Trophoblast cell (in vitro differentiated cells and primary cell): ENCODE results near the gene HOXD11.

ENCODE experiments used
- DNase-seq, 2 donors: peaks; one replicate each; pipeline ENCODE4 v3.0.0-alpha.2; 2016
- H2AFZ ChIP-seq: 2 replicates; pipeline ENCODE4 v1.6.1; 2013; ENCODE audit warnings: low read length, moderate library complexity, mild to moderate bottlenecking; ENCODE audit not compliant: insufficient read depth, poor library complexity
- H2AK5ac ChIP-seq: 2 replicates; pipeline ENCODE4 v1.6.1; 2013; ENCODE audit warnings: mild to moderate bottlenecking, low read length
- H2BK120ac ChIP-seq: 2 replicates; pipeline ENCODE4 v1.6.1; 2013; ENCODE audit warnings: low read length, mild to moderate bottlenecking, moderate library complexity; ENCODE audit not compliant: insufficient read depth, poor library complexity
- H2BK12ac ChIP-seq: 2 replicates; pipeline ENCODE4 v1.6.1; 2013; ENCODE audit warnings: mild to moderate bottlenecking, low read length, moderate library complexity
- H2BK5ac ChIP-seq: 2 replicates; pipeline ENCODE4 v1.6.1; 2013; ENCODE audit warnings: low read length, low read depth, moderate library complexity, mild to moderate bottlenecking; ENCODE audit not compliant: poor library complexity
- H3K14ac ChIP-seq: 2 replicates; pipeline ENCODE4 v1.6.1; 2013; ENCODE audit warnings: mild to moderate bottlenecking, low read length
- H3K18ac ChIP-seq: 2 replicates; pipeline ENCODE4 v1.6.1; 2013; ENCODE audit warnings: mild to moderate bottlenecking, low read length
- H3K23ac ChIP-seq: 2 replicates; pipeline ENCODE4 v1.6.1; 2013; ENCODE audit warnings: low read length
- H3K27ac ChIP-seq: 2 replicates; pipeline ENCODE4 v1.5.1; 2013; ENCODE audit warnings: low read depth, mild to moderate bottlenecking, inconsistent platforms, low read length, moderate library complexity
- H3K27me3 ChIP-seq: 2 replicates; pipeline ENCODE4 v1.6.1; 2013; ENCODE audit warnings: inconsistent platforms, mild to moderate bottlenecking, low read length, moderate library complexity; ENCODE audit not compliant: insufficient read depth
- H3K36me3 ChIP-seq, 2 experiments: 1 replicate in 1 of 2; 2 replicates in 1 of 2; pipeline ENCODE4 v1.6.1; 2013; ENCODE audit warnings: low read length in 2 of 2, mild to moderate bottlenecking in 2 of 2, moderate library complexity in 1 of 2; ENCODE audit not compliant: insufficient read depth in 2 of 2, control insufficient read depth in 1 of 2
- H3K4ac ChIP-seq: 2 replicates; pipeline ENCODE4 v1.6.1; 2013; ENCODE audit warnings: low read depth, mild to moderate bottlenecking, low read length, moderate library complexity
- H3K4me1 ChIP-seq, 2 experiments: 1 replicate in 1 of 2; 2 replicates in 1 of 2; pipeline ENCODE4 v1.6.1; 2013; ENCODE audit warnings: low read length in 2 of 2, mild to moderate bottlenecking in 2 of 2, moderate library complexity in 1 of 2; ENCODE audit not compliant: insufficient read depth in 2 of 2, control insufficient read depth in 1 of 2
- H3K4me2 ChIP-seq: 2 replicates; pipeline ENCODE4 v1.6.1; 2013; ENCODE audit warnings: inconsistent platforms, mild to moderate bottlenecking, low read length, moderate library complexity
- H3K4me3 ChIP-seq: 2 replicates; pipeline ENCODE4 v1.5.1; 2013; ENCODE audit warnings: mild to moderate bottlenecking, low read depth, low read length, inconsistent platforms
- H3K79me1 ChIP-seq: one replicate; pipeline ENCODE4 v1.6.1; 2013; ENCODE audit warnings: low read length
- H3K79me2 ChIP-seq: 2 replicates; pipeline ENCODE4 v1.6.1; 2013; ENCODE audit warnings: low read length, mild to moderate bottlenecking; ENCODE audit not compliant: control insufficient read depth, insufficient read depth, poor library complexity
- H3K9ac ChIP-seq: 2 replicates; pipeline ENCODE4 v1.6.1; 2013; ENCODE audit warnings: mild to moderate bottlenecking, low read length
- H3K9me3 ChIP-seq: 2 replicates; pipeline ENCODE4 v1.6.1; 2013; ENCODE audit warnings: low read depth, mild to moderate bottlenecking, control low read depth, inconsistent platforms, low read length; ENCODE audit not compliant: insufficient read depth
- H4K12ac ChIP-seq: 2 replicates; pipeline ENCODE4 v1.6.1; 2013; ENCODE audit warnings: low read depth, mild to moderate bottlenecking, low read length, moderate library complexity
- H4K8ac ChIP-seq: 2 replicates; pipeline ENCODE4 v1.6.1; 2013; ENCODE audit warnings: low read depth, mild to moderate bottlenecking, low read length, moderate library complexity
- H4K91ac ChIP-seq: one replicate; pipeline ENCODE4 v1.6.1; 2013; ENCODE audit warnings: low read depth, mild to moderate bottlenecking, low read length, moderate library complexity
- WGBS: extraction: QIAGEN DNeasy Blood & Tissue Kit; methylation state at CpG from one replicate; pipeline ENCODE4 v1.1.7; 2013; ENCODE audit warnings: missing lambda C conversion rate; ENCODE audit not compliant: insufficient read length, insufficient coverage; ENCODE audit errors: extremely low coverage; 5-methylcytosine and 5-hydroxymethylcytosine counted together

Gene HOXD11

DNA sequence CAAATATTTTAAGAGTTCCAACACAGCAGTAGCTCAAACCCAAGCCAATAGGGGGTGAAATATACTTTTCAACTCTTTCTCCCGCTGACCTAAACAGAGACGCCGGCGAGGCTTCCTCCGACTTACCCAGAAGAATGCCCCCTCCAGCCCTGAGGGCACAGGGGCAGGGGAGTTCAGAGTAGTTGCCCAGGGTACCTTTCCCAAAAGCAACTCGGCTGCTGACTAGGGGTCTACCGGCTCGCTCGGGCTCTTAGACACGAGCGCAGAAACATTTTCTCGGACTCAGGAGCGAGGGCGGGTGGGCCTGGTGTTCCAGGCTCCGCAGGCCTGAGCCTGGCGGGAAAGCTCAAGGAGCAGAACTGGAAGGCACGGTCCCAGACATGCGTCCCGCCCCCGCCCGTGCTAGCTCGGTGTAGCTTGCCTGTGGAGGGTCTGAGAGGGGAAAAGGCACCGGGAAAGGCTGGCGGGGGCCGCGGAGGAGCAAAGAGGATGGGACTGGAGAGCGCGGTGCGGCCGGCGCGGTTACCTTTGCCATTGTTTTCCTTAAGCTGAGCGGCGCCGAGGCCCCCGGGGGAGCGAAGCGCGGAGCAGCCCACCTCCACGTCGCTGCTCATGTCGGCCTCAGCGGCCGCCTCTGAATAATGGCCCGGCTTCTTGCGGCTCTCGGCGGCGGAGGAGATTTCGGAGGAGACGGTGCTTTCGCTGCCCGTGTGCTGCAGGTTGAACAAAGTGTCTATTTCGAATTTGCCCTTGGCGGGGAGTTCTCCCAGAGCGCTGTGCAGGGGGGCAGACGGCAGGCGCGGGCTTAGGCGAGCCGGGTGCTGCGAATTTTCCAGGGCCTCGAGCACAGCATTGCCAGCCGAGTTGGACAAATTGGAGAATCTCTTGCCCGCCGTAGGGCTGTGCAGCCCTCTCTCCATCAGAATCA lies 24.0 kb upstream of the HOXD11 start:
- peaks cover 89% of the 10 kb centered on the region for H3K27me3 ChIP-seq
- no peak overlapping the region for H3K4ac ChIP-seq
- WGBS, result no CpG with 5 or more reads among the region's 66 CpGs
- H3K23ac ChIP-seq, result no peak overlapping the region
- H3K36me3 ChIP-seq, result no peaks in the 10 kb centered on the region
- H2AK5ac ChIP-seq, result no peak overlapping the region
- peaks cover 12% of the 10 kb centered on the region for H3K9me3 ChIP-seq
- no peak overlapping the region for H3K14ac ChIP-seq
- no peak overlapping the region for H2BK120ac ChIP-seq
- peak overlapping the region; percentile 30 for H2AFZ ChIP-seq
- no peak overlapping the region for H2BK12ac ChIP-seq
- peaks cover 1% of the 10 kb centered on the region for H3K79me1 ChIP-seq
- no peak overlapping the region for H3K4me3 ChIP-seq
- H3K79me2 ChIP-seq, result peaks cover 2% of the 10 kb centered on the region
- H3K4me1 ChIP-seq, result peaks cover 23 to 26% of the 10 kb centered on the region in 2 experiments
- H3K9ac ChIP-seq, result no peak overlapping the region
- no peak overlapping the region for H4K91ac ChIP-seq
- no peak overlapping the region for H3K27ac ChIP-seq
- DNase-seq, result no peak
- no peak overlapping the region for H4K8ac ChIP-seq
- no peak overlapping the region for H3K18ac ChIP-seq
- H3K4me2 ChIP-seq, result peak overlapping the region; percentile 51
- H4K12ac ChIP-seq, result no peak overlapping the region
- no peak overlapping the region for H2BK5ac ChIP-seq

DNA sequence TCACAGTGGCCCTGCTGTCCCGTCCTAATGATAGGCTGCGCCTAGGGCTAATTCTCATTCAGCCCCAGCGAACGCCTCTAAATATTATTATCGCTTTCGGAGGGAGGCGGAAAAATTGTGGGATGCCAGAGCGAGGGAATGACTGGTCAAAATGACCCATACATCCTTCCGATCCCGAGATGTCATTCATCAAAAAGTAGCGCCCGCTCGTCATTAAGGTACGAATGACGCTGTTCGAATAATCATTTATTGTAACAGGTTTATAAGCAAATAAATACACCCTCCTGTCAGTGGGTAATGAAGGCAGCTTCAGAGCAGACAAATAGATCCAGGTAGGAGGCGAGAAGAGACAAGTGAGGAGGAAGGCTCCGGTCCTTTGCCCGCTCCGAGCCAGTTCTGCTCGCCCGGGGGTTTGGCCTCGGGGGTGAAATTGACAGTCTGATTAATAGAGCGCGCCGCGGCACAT lies 23.3 kb upstream of the HOXD11 start, which contains the start of gene EVX2:
EVX2 (minus strand) TSS at position 167 of the 466 bp plus-strand sequence. CDS start 186 bp downstream, outside the sequence.
- no peak within 1 kb of the TSS for H4K91ac ChIP-seq

DNA sequence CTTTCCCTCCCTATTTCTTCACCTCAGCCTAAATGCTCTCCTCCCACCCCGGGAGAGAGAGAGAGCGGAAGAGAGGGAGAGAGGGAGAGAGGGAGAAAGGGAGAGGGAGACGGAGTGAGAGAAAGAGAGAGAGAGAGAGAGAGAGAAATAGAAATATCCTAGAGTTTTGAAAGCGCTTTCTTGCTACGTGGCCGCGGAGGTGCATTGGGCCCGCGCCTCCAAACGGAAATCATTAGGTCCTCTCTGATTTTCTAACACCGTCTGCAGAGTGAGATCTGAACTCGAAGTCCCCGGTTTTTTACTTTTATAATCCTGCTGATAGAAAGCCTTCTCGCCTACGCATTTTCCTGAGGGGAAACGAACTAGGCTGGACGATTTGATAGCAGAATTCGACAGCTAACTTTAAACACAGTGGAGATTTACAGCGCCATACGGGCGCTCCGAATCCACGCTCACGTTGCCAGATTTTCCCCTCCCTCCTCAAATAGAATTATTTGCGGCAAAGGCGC lies 22.4 kb upstream of the HOXD11 start:
- Histone ChIP-seq H3K4ac (no peak overlapping the region), H3K4me2 (peak overlapping the region; percentile 14), H3K14ac (no peak overlapping the region), H3K18ac (no peak overlapping the region), H4K91ac (no peak overlapping the region), H2BK120ac (no peak overlapping the region), H3K9me3 (peaks cover 12% of the 10 kb centered on the region), H4K12ac (no peak overlapping the region), H4K8ac (no peak overlapping the region), H3K79me1 (no peaks in the 10 kb centered on the region), H3K27ac (no peak overlapping the region), H3K36me3 (no peaks in the 10 kb centered on the region), H3K27me3 (peaks cover 92% of the 10 kb centered on the region), H2AFZ (no peak overlapping the region), H3K9ac (no peak overlapping the region), H2AK5ac (no peak overlapping the region), H2BK12ac (no peak overlapping the region), H3K23ac (no peak overlapping the region), H3K4me3 (no peak overlapping the region), H3K79me2 (peaks cover 2% of the 10 kb centered on the region), H2BK5ac (no peak overlapping the region), H3K4me1 (peaks cover 20 to 24% of the 10 kb centered on the region in 2 experiments)
- no peak for DNase-seq
- no CpG with 5 or more reads among the region's 26 CpGs for WGBS

More for the DNA sequence above, 23.3 kb upstream of the HOXD11 start, which contains the start of gene EVX2:
- H3K79me2 ChIP-seq, result peaks cover 2% of the 10 kb centered on the region
- H3K23ac ChIP-seq, result no peak within 1 kb of the TSS
- peaks cover 90% of the 10 kb centered on the region for H3K27me3 ChIP-seq
- peaks cover 12% of the 10 kb centered on the region for H3K9me3 ChIP-seq
- no peak within 1 kb of the TSS for H3K27ac ChIP-seq
- no peak within 1 kb of the TSS for H3K18ac ChIP-seq
- H3K9ac ChIP-seq, result no peak within 1 kb of the TSS
- H2BK12ac ChIP-seq, result no peak within 1 kb of the TSS
- peaks cover 25 to 27% of the 10 kb centered on the region in 2 experiments for H3K4me1 ChIP-seq
- H2AFZ ChIP-seq, result peak within 1 kb of the TSS; percentile 30
- H3K14ac ChIP-seq, result no peak within 1 kb of the TSS
- no peaks in the 10 kb centered on the region for H3K36me3 ChIP-seq
- peaks cover 1% of the 10 kb centered on the region for H3K79me1 ChIP-seq
- H4K12ac ChIP-seq, result no peak within 1 kb of the TSS
- H4K8ac ChIP-seq, result no peak within 1 kb of the TSS
- no peak within 1 kb of the TSS for H2BK5ac ChIP-seq
- H2BK120ac ChIP-seq, result no peak within 1 kb of the TSS
- peak within 1 kb of the TSS; percentile 51 for H3K4me2 ChIP-seq
- no peak within 1 kb of the TSS for H3K4ac ChIP-seq
- WGBS, result no CpG with 5 or more reads among the region's 27 CpGs
- H3K4me3 ChIP-seq, result no peak within 1 kb of the TSS
- H2AK5ac ChIP-seq, result no peak within 1 kb of the TSS
- DNase-seq, result no peak

DNA sequence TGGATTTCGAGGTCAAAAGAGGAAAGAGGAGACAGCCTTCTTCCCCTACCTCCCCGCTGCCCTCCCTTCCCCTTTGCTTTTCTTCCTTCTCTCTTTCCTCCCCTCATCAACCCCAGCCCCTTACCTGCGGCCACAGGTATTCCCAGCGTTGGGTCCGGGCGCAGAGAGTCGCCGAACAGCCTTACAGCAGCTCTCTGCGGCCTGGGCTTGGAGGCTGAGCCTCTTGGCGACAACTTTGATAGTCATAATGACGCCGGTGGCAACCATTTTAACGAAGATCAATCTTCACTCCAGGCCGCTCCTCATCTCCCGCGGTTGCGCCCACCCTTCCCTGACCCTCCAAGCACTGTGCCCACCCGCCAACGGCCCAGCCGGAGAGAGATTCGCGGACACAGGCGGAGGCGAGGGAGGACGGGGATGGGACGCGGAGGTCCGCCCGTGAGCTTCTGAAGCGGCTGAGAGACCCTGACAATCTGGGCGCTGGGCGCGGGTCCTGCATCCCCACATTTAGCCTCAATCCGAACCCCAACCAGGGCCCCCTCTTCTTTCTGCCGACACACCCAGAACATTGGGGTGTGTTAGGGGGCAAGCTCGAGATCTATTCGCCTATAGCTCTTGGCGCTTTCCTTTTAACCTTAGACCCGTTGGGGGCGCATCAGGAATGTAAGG lies 21.8 kb upstream of the HOXD11 start:
- Histone ChIP-seq H4K91ac (no peak overlapping the region), H2BK5ac (no peak overlapping the region), H3K36me3 (no peaks in the 10 kb centered on the region), H3K9me3 (peaks cover 12% of the 10 kb centered on the region), H2BK12ac (no peak overlapping the region), H3K9ac (no peak overlapping the region), H3K4ac (no peak overlapping the region), H3K14ac (no peak overlapping the region), H2AK5ac (no peak overlapping the region), H3K79me1 (no peaks in the 10 kb centered on the region), H3K4me2 (peak overlapping the region; percentile 35), H3K4me1 (peaks cover 20 to 24% of the 10 kb centered on the region in 2 experiments), H3K4me3 (no peak overlapping the region), H3K27me3 (peaks cover 94% of the 10 kb centered on the region), H3K18ac (no peak overlapping the region), H2BK120ac (no peak overlapping the region), H4K12ac (no peak overlapping the region), H2AFZ (no peak overlapping the region), H3K23ac (no peak overlapping the region), H4K8ac (no peak overlapping the region), H3K27ac (no peak overlapping the region), H3K79me2 (peaks cover 2% of the 10 kb centered on the region)
- no peak for DNase-seq
- WGBS, result no CpG with 5 or more reads among the region's 40 CpGs
